ENCODE measurements around the gene CHCHD6.
A peak's percentile ranks its signal among the peaks of the same experiment; 100 is the strongest.
"Not testable (repeated sequence)": the region's sequence is repeated elsewhere in the genome, so short reads cannot be mapped to it uniquely, and the experiment has no call there.

Gene CHCHD6

GRCh38 chr3:126792998-126793397, 89.0 kb downstream of the CHCHD6 start:
- Mint-ChIP-seq H3K4me1 (no peaks in the 10 kb centered on the region), H3K27ac (no peak overlapping the region), H3K27me3 (no peaks in the 10 kb centered on the region), H3K4me3 (no peak overlapping the region), H3K9me3 (peaks cover 30 to 40% of the 10 kb centered on the region in 2 donors)
- no peak for DNase-seq
- ATAC-seq: no peak

GRCh38 chr3:126797563-126797962, 93.5 kb downstream of the CHCHD6 start:
- Mint-ChIP-seq H3K27me3 (no peaks in the 10 kb centered on the region), H3K4me3 (no peak overlapping the region), H3K9me3 (peaks cover 21 to 28% of the 10 kb centered on the region in 2 donors), H3K27ac (no peak overlapping the region), H3K4me1 (no peaks in the 10 kb centered on the region)
- DNase-seq (no peak), ATAC-seq (no peak)

- H3K27ac Mint-ChIP-seq: no peak overlapping the region
These were observed 94.5 kb downstream of the CHCHD6 start for GRCh38 chr3:126798521-126798920.

GRCh38 chr3:126799099-126799498, 95.1 kb downstream of the CHCHD6 start:
- Mint-ChIP-seq H3K4me1 (no peaks in the 10 kb centered on the region), H3K9me3 (peaks cover 16 to 28% of the 10 kb centered on the region in 2 donors), H3K27me3 (no peaks in the 10 kb centered on the region), H3K4me3 (no peak overlapping the region), H3K27ac (no peak overlapping the region)
- DNase-seq: no peak
- ATAC-seq: no peak

More at GRCh38 chr3:126798521-126798920, 94.5 kb downstream of the CHCHD6 start:
- Mint-ChIP-seq H3K4me3 (no peak overlapping the region), H3K4me1 (no peaks in the 10 kb centered on the region), H3K9me3 (peaks cover 14 to 26% of the 10 kb centered on the region in 2 donors), H3K27me3 (no peaks in the 10 kb centered on the region)
- DNase-seq: no peak
- ATAC-seq: no peak

GRCh38 chr3:126801312-126801711, 97.3 kb downstream of the CHCHD6 start:
- not testable (repeated sequence) for H3K27ac Mint-ChIP-seq, ATAC-seq, H3K4me3 Mint-ChIP-seq, H3K27me3 Mint-ChIP-seq, H3K4me1 Mint-ChIP-seq, DNase-seq
- H3K9me3 Mint-ChIP-seq: peaks cover 16 to 29% of the 10 kb centered on the region in 2 donors

- no peak overlapping the region for H3K4me3 Mint-ChIP-seq
- ATAC-seq (no peak), DNase-seq (no peak)
- H3K4me1 Mint-ChIP-seq: no peaks in the 10 kb centered on the region
- H3K9me3 Mint-ChIP-seq: peaks cover 6 to 14% of the 10 kb centered on the region in 2 donors
- H3K27me3 Mint-ChIP-seq: no peaks in the 10 kb centered on the region
- no peak overlapping the region for H3K27ac Mint-ChIP-seq
These were observed 103.8 kb downstream of the CHCHD6 start for GRCh38 chr3:126807795-126808194.

GRCh38 chr3:126811530-126811929, 107.5 kb downstream of the CHCHD6 start:
- Mint-ChIP-seq H3K4me3 (no peak overlapping the region), H3K27me3 (no peaks in the 10 kb centered on the region), H3K27ac (no peak overlapping the region), H3K4me1 (no peaks in the 10 kb centered on the region), H3K9me3 (no peaks in the 10 kb centered on the region)
- DNase-seq (no peak), ATAC-seq (no peak)

- ATAC-seq: no peak
- H3K27ac Mint-ChIP-seq: no peak overlapping the region
- no peak overlapping the region for H3K4me3 Mint-ChIP-seq
- DNase-seq: no peak
- H3K4me1 Mint-ChIP-seq: peaks cover 7% of the 10 kb centered on the region
- H3K27me3 Mint-ChIP-seq: no peaks in the 10 kb centered on the region
- H3K9me3 Mint-ChIP-seq: peaks cover 0 to 11% of the 10 kb centered on the region in 2 donors
These were observed 112.3 kb downstream of the CHCHD6 start for GRCh38 chr3:126816298-126816697.

- peaks cover 7 to 20% of the 10 kb centered on the region in 2 donors for H3K9me3 Mint-ChIP-seq
- no peaks in the 10 kb centered on the region for H3K27me3 Mint-ChIP-seq
- peaks cover 7% of the 10 kb centered on the region for H3K4me1 Mint-ChIP-seq
- DNase-seq (no peak), ATAC-seq (no peak)
- peak overlapping the region in 1 of 2 donors; percentile 62 for H3K27ac Mint-ChIP-seq
- H3K4me3 Mint-ChIP-seq: no peak overlapping the region
These were observed 113.1 kb downstream of the CHCHD6 start for GRCh38 chr3:126816986-126817777.

GRCh38 chr3:126817781-126818180, 113.7 kb downstream of the CHCHD6 start:
- peaks cover 7% of the 10 kb centered on the region for H3K4me1 Mint-ChIP-seq
- no peak for DNase-seq
- no peak for ATAC-seq
- no peak overlapping the region for H3K4me3 Mint-ChIP-seq
- peaks cover 7 to 21% of the 10 kb centered on the region in 2 donors for H3K9me3 Mint-ChIP-seq
- H3K27ac Mint-ChIP-seq: peak overlapping the region in 1 of 2 donors; percentile 62
- no peaks in the 10 kb centered on the region for H3K27me3 Mint-ChIP-seq

GRCh38 chr3:126818400-126819095, 114.5 kb downstream of the CHCHD6 start:
- Mint-ChIP-seq H3K27me3 (no peaks in the 10 kb centered on the region), H3K27ac (no peak overlapping the region), H3K4me1 (peaks cover 7% of the 10 kb centered on the region), H3K9me3 (peaks cover 7 to 21% of the 10 kb centered on the region in 2 donors), H3K4me3 (no peak overlapping the region)
- no peak for ATAC-seq
- DNase-seq: no peak

- H3K9me3 Mint-ChIP-seq: peaks cover 4 to 6% of the 10 kb centered on the region in 2 donors
These were observed 122.7 kb downstream of the CHCHD6 start for GRCh38 chr3:126826693-126827092.

GRCh38 chr3:126827121-126827520, 123.1 kb downstream of the CHCHD6 start:
- H3K4me3 Mint-ChIP-seq: no peak overlapping the region
- H3K9me3 Mint-ChIP-seq: peaks cover 0 to 1% of the 10 kb centered on the region in 2 donors
- DNase-seq: no peak
- no peak overlapping the region for H3K27ac Mint-ChIP-seq
- peaks cover 17% of the 10 kb centered on the region for H3K4me1 Mint-ChIP-seq
- no peaks in the 10 kb centered on the region for H3K27me3 Mint-ChIP-seq
- no peak for ATAC-seq

More at GRCh38 chr3:126826693-126827092, 122.7 kb downstream of the CHCHD6 start:
- H3K27ac Mint-ChIP-seq: no peak overlapping the region
- H3K4me1 Mint-ChIP-seq: peaks cover 17% of the 10 kb centered on the region
- no peak overlapping the region for H3K4me3 Mint-ChIP-seq
- no peak for DNase-seq
- H3K27me3 Mint-ChIP-seq: no peaks in the 10 kb centered on the region
- no peak for ATAC-seq

- Mint-ChIP-seq H3K4me3 (no peak overlapping the region), H3K27ac (peak overlapping the region in 1 of 2 donors; percentile 33), H3K4me1 (peaks cover 17% of the 10 kb centered on the region), H3K27me3 (no peaks in the 10 kb centered on the region), H3K9me3 (no peaks in the 10 kb centered on the region)
- no peak for DNase-seq
- no peak for ATAC-seq
These were observed 124.3 kb downstream of the CHCHD6 start for GRCh38 chr3:126828306-126828705.

GRCh38 chr3:126832933-126833332, 128.9 kb downstream of the CHCHD6 start:
- ATAC-seq (no peak), DNase-seq (no peak)
- no peak overlapping the region for H3K4me3 Mint-ChIP-seq
- no peaks in the 10 kb centered on the region for H3K9me3 Mint-ChIP-seq
- no peaks in the 10 kb centered on the region for H3K27me3 Mint-ChIP-seq
- H3K27ac Mint-ChIP-seq: no peak overlapping the region
- peaks cover 15% of the 10 kb centered on the region for H3K4me1 Mint-ChIP-seq
